ENCODE measurements around the gene PKD2L1. TPM values are rescaled to one million over a fixed set of nuclear protein-coding genes. Genes with fewer than 3 reads are reported as not detected.
A peak's percentile ranks its signal among the peaks of the same experiment; 100 is the strongest.

The PKD2L1 gene
- total and polyA plus RNA-seq, 9 of the 15 experiments (the other 6 are each of a cell fraction or from before 2014, with no cell fraction given), result not detected

- ChIA-PET CTCF (ENCODE audit: low intra/inter-chr PET ratio) (no interaction called here), POLR2A (interaction anchor here (0.7 to 8.7 kb wide), 7 partner anchors 10 to 147 kb away, joined by 3 to 50 read pairs (median 5); partner anchors contain the start of gene SCD)
- no peak overlapping the region for H2AFZ ChIP-seq (ENCODE audit: low read depth, low read length)
- peaks cover 14% of the 10 kb centered on the region for H3K79me2 ChIP-seq (ENCODE audit: control insufficient read depth, insufficient read depth, low read length)
- peaks cover 4% of the 10 kb centered on the region for H3K9me1 ChIP-seq (ENCODE audit: control insufficient read depth, insufficient read depth, low read length)
- DNase-seq (ENCODE audit: extremely low read depth in 1 of 4, low spot score in 3 of 4), result no peak
- intact Hi-C loops (cut with micrococcal nuclease), result no loop called here
- H3K4me3 ChIP-seq, result no peak overlapping the region
- in situ Hi-C loops (cut with MboI), result no loop called here
- TF ChIP-seq BCOR (IDR thresholded peaks at IDR 0.05) (0 out of 2 replicates have a peak, but pooled peaks have one; percentile 38), HDAC8 (tag; IDR thresholded peaks at IDR 0.05) (no peak)
- peaks cover 9 to 18% of the 10 kb centered on the region in 2 experiments for H3K4me1 ChIP-seq (replicated peaks in 1 of 2; ENCODE audit: control insufficient read depth in 2 of 2, insufficient read depth in 2 of 2, low read length in 2 of 2)
- H3K9me3 ChIP-seq (replicated peaks; ENCODE audit: control insufficient read depth, insufficient read depth, low read depth, low read length), result no peaks in the 10 kb centered on the region
- H3K9ac ChIP-seq (ENCODE audit: insufficient read depth in 1 of 2, low read depth in 2 of 2, low read length in 2 of 2), result no peak overlapping the region
- peaks cover 52% of the 10 kb centered on the region for H3K36me3 ChIP-seq (ENCODE audit: control insufficient read depth, insufficient read depth, low read length)
- peaks cover 5% of the 10 kb centered on the region for H4K20me1 ChIP-seq (replicated peaks; ENCODE audit: control insufficient read depth, insufficient read depth, low read length)
- no peak overlapping the region for H3K4me2 ChIP-seq (ENCODE audit: insufficient read depth, low read length)
- 63% methylated on average over 3 of the region's 3 CpGs for WGBS (ENCODE audit: insufficient coverage, low coverage, missing lambda C conversion rate)
- BruUV-seq (replicated peaks), result TSS peak; percentile 44
- no peak for FAIRE-seq
- no peak for ATAC-seq
- no peak overlapping the region; the same call in 2 of the 3 replicates for H3K27ac ChIP-seq (ENCODE audit: extremely low read depth, low read depth, low read length)
- no peaks in the 10 kb centered on the region for H3K27me3 ChIP-seq (ENCODE audit: control insufficient read depth in 2 of 2, insufficient read depth in 2 of 2, low read length in 2 of 2)
Observed at GRCh38 chr10:100364175-100364574, 34.1 kb upstream of the PKD2L1 start.

DNA sequence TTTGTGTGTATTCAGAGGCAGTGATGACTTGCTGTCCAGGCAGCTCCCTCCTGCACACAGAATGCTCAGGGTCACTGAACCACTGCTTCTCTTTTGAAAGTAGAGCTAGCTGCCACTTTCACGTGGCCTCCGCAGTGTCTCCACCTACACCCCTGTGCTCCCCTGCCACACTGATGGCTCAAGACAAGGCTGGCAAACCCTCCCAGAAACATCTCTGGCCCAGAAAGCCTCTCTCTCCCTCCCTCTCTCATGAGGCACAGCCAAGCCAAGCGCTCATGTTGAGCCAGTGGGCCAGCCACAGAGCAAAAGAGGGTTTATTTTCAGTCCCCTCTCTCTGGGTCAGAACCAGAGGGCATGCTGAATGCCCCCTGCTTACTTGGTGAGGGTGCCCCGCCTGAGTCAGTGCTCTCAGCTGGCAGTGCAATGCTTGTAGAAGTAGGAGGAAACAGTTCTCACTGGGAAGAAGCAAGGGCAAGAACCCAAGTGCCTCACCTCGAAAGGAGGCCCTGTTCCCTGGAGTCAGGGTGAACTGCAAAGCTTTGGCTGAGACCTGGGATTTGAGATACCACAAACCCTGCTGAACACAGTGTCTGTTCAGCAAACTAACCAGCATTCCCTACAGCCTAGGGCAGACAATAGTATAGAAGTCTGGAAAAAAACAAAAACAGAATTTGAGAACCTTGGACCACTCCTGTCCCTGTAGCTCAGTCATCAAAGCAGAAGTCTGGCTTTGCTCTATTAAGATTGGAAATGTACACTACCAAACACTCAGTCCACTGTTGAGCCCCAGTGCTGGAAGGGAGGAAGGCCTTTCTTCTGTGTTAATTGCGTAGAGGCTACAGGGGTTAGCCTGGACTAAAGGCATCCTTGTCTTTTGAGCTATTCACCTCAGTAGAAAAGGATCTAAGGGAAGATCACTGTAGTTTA, 32.8 kb upstream of the PKD2L1 start:
- peak; percentile 23 for ATAC-seq
- in situ Hi-C loops (cut with MboI) (no loop called here), intact Hi-C loops (cut with micrococcal nuclease) (no loop called here)
- Histone ChIP-seq H4K20me1 (replicated peaks; ENCODE audit: control insufficient read depth, insufficient read depth, low read length) (peaks cover 6% of the 10 kb centered on the region), H2AFZ (ENCODE audit: low read depth, low read length) (no peak overlapping the region), H3K27me3 (ENCODE audit: control insufficient read depth in 2 of 2, insufficient read depth in 2 of 2, low read length in 2 of 2) (no peaks in the 10 kb centered on the region), H3K36me3 (ENCODE audit: control insufficient read depth, insufficient read depth, low read length) (peaks cover 58% of the 10 kb centered on the region), H3K9ac (ENCODE audit: insufficient read depth in 1 of 2, low read depth in 2 of 2, low read length in 2 of 2) (no peak overlapping the region), H3K79me2 (ENCODE audit: control insufficient read depth, insufficient read depth, low read length) (peaks cover 16% of the 10 kb centered on the region), H3K4me3 (no peak overlapping the region), H3K9me1 (ENCODE audit: control insufficient read depth, insufficient read depth, low read length) (peaks cover 4% of the 10 kb centered on the region), H3K4me1 (replicated peaks in 1 of 2; ENCODE audit: control insufficient read depth in 2 of 2, insufficient read depth in 2 of 2, low read length in 2 of 2) (peaks cover 20 to 22% of the 10 kb centered on the region in 2 experiments), H3K9me3 (replicated peaks; ENCODE audit: control insufficient read depth, insufficient read depth, low read depth, low read length) (no peaks in the 10 kb centered on the region), H3K27ac (ENCODE audit: extremely low read depth, low read depth, low read length) (peak overlapping the region; percentile 11; the same call in 1 of the 3 replicates), H3K4me2 (ENCODE audit: insufficient read depth, low read length) (no peak overlapping the region)
- WGBS (ENCODE audit: insufficient coverage, low coverage, missing lambda C conversion rate), result 68% methylated on average over 4 of the region's 6 CpGs
- DNase-seq (ENCODE audit: extremely low read depth in 1 of 4, low spot score in 3 of 4), result no peak
- ChIA-PET CTCF (ENCODE audit: low intra/inter-chr PET ratio) (no interaction called here), POLR2A (interaction anchor here (0.7 to 8.7 kb wide), 6 partner anchors 8 to 69 kb away, joined by 3 to 50 read pairs (median 7); no protein-coding TSS in a partner anchor)
- no peak for FAIRE-seq
- no TSS peak for BruUV-seq (replicated peaks)
- 0 out of 2 replicates have a peak, but pooled peaks have one; percentile 9 for TF ChIP-seq SUPT5H (IDR thresholded peaks at IDR 0.05)
- TF ChIP-seq, protein P1, sequence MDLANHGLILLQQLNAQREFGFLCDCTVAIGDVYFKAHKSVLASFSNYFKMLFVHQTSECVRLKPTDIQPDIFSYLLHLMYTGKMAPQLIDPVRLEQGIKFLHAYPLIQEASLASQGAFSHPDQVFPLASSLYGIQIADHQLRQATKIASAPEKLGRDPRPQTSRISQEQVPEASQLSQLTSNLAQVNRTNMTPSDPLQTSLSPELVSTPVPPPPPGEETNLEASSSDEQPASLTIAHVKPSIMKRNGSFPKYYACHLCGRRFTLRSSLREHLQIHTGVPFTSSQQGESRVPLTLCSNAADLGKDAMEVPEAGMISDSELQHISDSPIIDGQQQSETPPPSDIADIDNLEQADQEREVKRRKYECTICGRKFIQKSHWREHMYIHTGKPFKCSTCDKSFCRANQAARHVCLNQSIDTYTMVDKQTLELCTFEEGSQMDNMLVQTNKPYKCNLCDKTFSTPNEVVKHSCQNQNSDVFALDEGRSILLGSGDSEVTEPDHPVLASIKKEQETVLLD (IDR thresholded peaks at IDR 0.05), result no peak
- TF ChIP-seq ELF4 (CRISPR knock-in tag; IDR thresholded peaks at IDR 0.05), result no peak
- TF ChIP-seq GTF2E2 (tag; IDR thresholded peaks at IDR 0.05), result no peak
- peak; percentile 10 for TF ChIP-seq POLR2B (IDR thresholded peaks at IDR 0.05; ENCODE audit: low read depth, partially characterized antibody)
- TF ChIP-seq PCBP2 (IDR thresholded peaks at IDR 0.05; ENCODE audit: low read depth, low read length, poor library complexity, severe bottlenecking), result no peak
- TF ChIP-seq NCOA4 (IDR thresholded peaks at IDR 0.05; ENCODE audit: partially characterized antibody), result no peak
- peak; percentile 89 for TF ChIP-seq POLR2AphosphoS2 (IDR thresholded peaks at IDR 0.05; ENCODE audit: low read length)
- TF ChIP-seq, protein P2, sequence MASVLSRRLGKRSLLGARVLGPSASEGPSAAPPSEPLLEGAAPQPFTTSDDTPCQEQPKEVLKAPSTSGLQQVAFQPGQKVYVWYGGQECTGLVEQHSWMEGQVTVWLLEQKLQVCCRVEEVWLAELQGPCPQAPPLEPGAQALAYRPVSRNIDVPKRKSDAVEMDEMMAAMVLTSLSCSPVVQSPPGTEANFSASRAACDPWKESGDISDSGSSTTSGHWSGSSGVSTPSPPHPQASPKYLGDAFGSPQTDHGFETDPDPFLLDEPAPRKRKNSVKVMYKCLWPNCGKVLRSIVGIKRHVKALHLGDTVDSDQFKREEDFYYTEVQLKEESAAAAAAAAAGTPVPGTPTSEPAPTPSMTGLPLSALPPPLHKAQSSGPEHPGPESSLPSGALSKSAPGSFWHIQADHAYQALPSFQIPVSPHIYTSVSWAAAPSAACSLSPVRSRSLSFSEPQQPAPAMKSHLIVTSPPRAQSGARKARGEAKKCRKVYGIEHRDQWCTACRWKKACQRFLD (CRISPR knock-in tag; IDR thresholded peaks at IDR 0.05), result no peak
- TF ChIP-seq TCF7L2 (IDR thresholded peaks at IDR 0.05; ENCODE audit: low read depth, low read length), result no peak
